Measurements from ENCODE around the gene DOK4.
A peak's percentile ranks its signal among the peaks of the same experiment; 100 is the strongest.

The DOK4 gene

GRCh38 chr16:57519796-57520360, 33.6 kb upstream of the DOK4 start:
- ChIA-PET POLR2A (interaction anchor here (0.6 kb wide), 1 partner anchor 10 kb away, joined by 4 read pairs; no protein-coding TSS in a partner anchor), CTCF (interaction anchor here (0.6 to 6.2 kb wide), 54 partner anchors 8 to 369 kb away, joined by 3 to 85 read pairs (median 4); partner anchors contain the start of genes ADGRG5, ARL2BP, CIAPIN1 and COQ9)
- DNase-seq (ENCODE audit: extremely low spot score), result peak; percentile 89
- peak; percentile 98 for TF ChIP-seq CTCF (IDR thresholded peaks at IDR 0.05; ENCODE audit: control extremely low read depth, extremely low read depth, low read depth, missing control alignments)

- DNase-seq (ENCODE audit: extremely low spot score), result no peak
- CTCF ChIA-PET, result interaction anchor here (0.8 to 6.2 kb wide), 25 partner anchors 9 to 368 kb away, joined by 3 to 85 read pairs (median 11); partner anchors contain the start of genes ADGRG5, DOK4 and POLR2C
- POLR2A ChIA-PET, result no interaction called here
- no peak for TF ChIP-seq CTCF (IDR thresholded peaks at IDR 0.05; ENCODE audit: control extremely low read depth, extremely low read depth, low read depth, missing control alignments)
Observed at GRCh38 chr16:57518922-57519321, 32.6 kb upstream of the DOK4 start.

GRCh38 chr16:57518520-57518919, 32.2 kb upstream of the DOK4 start:
- POLR2A ChIA-PET, result no interaction called here
- DNase-seq (ENCODE audit: extremely low spot score), result no peak
- CTCF ChIA-PET, result interaction anchor here (1.1 to 6.2 kb wide), 23 partner anchors 9 to 367 kb away, joined by 3 to 85 read pairs (median 9); partner anchors contain the start of genes ADGRG5, DOK4 and POLR2C
- TF ChIP-seq CTCF (IDR thresholded peaks at IDR 0.05; ENCODE audit: control extremely low read depth, extremely low read depth, low read depth, missing control alignments), result no peak

- CTCF ChIA-PET, result interaction anchor here (1.1 to 6.2 kb wide), 15 partner anchors 8 to 218 kb away, joined by 3 to 85 read pairs (median 8); partner anchors contain the start of genes DOK4 and POLR2C
- POLR2A ChIA-PET, result no interaction called here
- no peak for TF ChIP-seq CTCF (IDR thresholded peaks at IDR 0.05; ENCODE audit: control extremely low read depth, extremely low read depth, low read depth, missing control alignments)
- DNase-seq (ENCODE audit: extremely low spot score), result no peak
Observed at GRCh38 chr16:57517397-57518367, 31.4 kb upstream of the DOK4 start.

- DNase-seq (ENCODE audit: extremely low spot score), result no peak
- POLR2A ChIA-PET, result interaction anchor here (0.8 kb wide), 1 partner anchor 66 kb away, joined by 3 read pairs; no protein-coding TSS in a partner anchor
- TF ChIP-seq CTCF (IDR thresholded peaks at IDR 0.05; ENCODE audit: control extremely low read depth, extremely low read depth, low read depth, missing control alignments), result no peak
- CTCF ChIA-PET, result interaction anchor here (1.0 to 6.2 kb wide), 9 partner anchors 9 to 238 kb away, joined by 3 to 85 read pairs (median 4); partner anchors contain the start of genes DOK4 and POLR2C
Observed at GRCh38 chr16:57516773-57517172, 30.5 kb upstream of the DOK4 start.

GRCh38 chr16:57516176-57516725, 30.0 kb upstream of the DOK4 start:
- no peak for TF ChIP-seq CTCF (IDR thresholded peaks at IDR 0.05; ENCODE audit: control extremely low read depth, extremely low read depth, low read depth, missing control alignments)
- POLR2A ChIA-PET, result interaction anchor here (0.8 kb wide), 1 partner anchor 66 kb away, joined by 3 read pairs; no protein-coding TSS in a partner anchor
- DNase-seq (ENCODE audit: extremely low spot score), result no peak
- CTCF ChIA-PET, result interaction anchor here (1.0 to 6.2 kb wide), 7 partner anchors 10 to 238 kb away, joined by 3 to 85 read pairs (median 4); partner anchors contain the start of gene POLR2C
